ENCODE data around the gene HNF4A. TPM values are rescaled to one million over a fixed set of nuclear protein-coding genes. Genes with fewer than 3 reads are reported as not detected.

HNF4A gene
- polyA plus RNA-seq, 1 donor from 2014 or later, result not detected

DNA sequence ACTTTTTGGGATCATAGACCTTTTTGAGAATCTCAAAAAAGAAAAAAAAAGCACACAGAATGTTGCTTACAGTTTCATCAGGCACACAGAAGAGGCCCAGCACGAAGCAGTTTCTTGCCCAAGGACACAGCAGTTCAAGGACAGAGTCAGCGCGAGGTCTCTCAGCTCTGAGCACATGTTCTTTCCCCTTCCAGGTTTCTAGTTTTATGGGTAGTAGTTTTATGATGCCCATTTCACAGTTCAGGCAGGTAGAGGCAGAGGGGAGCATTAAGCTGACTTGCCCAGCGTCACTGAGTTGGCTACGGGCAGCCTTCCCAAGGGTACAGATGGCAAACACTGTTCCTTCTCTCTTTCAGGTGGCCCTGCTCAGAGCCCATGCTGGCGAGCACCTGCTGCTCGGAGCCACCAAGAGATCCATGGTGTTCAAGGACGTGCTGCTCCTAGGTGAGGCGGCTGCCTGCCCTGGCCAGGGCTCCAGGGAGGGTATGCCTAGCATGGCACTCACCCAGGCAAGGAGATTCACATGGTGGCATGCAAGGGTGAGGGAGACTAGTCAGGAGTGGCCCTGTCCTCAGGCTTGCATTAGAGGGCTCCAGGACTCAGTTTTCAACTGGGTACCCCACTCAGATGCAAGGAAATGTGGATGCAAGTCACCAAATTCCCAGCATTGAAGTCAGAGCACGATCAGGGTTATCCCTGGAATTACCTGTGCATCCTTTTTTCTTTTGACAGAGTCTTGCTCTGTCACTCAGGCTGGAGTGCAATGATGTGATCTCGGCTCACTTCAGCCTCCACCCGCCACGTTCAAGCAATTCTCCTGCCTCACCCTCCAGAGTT, 62.8 kb downstream of the HNF4A start:
- no peak overlapping the region for H3K4me3 ChIP-seq (ENCODE audit: low read length)
- no peaks in the 10 kb centered on the region for H3K36me3 ChIP-seq (ENCODE audit: insufficient read depth, low read length)
- no peak overlapping the region for H3K9ac ChIP-seq (ENCODE audit: low read length)
- H3F3A ChIP-seq (ENCODE audit: insufficient read depth, low read length, poor library complexity, severe bottlenecking), result no peaks in the 10 kb centered on the region
- H3K79me2 ChIP-seq (replicated peaks; ENCODE audit: insufficient read depth, low read length), result no peaks in the 10 kb centered on the region
- no peaks in the 10 kb centered on the region for H3K27me3 ChIP-seq (ENCODE audit: insufficient read depth, low read depth, low read length)
- TF ChIP-seq SMC3 (conservative IDR thresholded peaks at IDR 0.05; ENCODE audit: poor library complexity) (no peak), EZH2 (IDR thresholded peaks at IDR 0.05; ENCODE audit: borderline replicate concordance, insufficient read depth, low read length, poor library complexity, severe bottlenecking) (no peak)
- H3K4me2 ChIP-seq (ENCODE audit: low read length), result no peak overlapping the region
- no peaks in the 10 kb centered on the region for H3K9me2 ChIP-seq (ENCODE audit: insufficient read depth, low read length)
- no peak overlapping the region for H3K27ac ChIP-seq (ENCODE audit: low read length)
- no peaks in the 10 kb centered on the region for H3K9me3 ChIP-seq (ENCODE audit: low read length)
- H4K20me1 ChIP-seq (ENCODE audit: insufficient read depth), result no peaks in the 10 kb centered on the region
- no peak overlapping the region for H2AFZ ChIP-seq (ENCODE audit: low read depth, low read length)

DNA sequence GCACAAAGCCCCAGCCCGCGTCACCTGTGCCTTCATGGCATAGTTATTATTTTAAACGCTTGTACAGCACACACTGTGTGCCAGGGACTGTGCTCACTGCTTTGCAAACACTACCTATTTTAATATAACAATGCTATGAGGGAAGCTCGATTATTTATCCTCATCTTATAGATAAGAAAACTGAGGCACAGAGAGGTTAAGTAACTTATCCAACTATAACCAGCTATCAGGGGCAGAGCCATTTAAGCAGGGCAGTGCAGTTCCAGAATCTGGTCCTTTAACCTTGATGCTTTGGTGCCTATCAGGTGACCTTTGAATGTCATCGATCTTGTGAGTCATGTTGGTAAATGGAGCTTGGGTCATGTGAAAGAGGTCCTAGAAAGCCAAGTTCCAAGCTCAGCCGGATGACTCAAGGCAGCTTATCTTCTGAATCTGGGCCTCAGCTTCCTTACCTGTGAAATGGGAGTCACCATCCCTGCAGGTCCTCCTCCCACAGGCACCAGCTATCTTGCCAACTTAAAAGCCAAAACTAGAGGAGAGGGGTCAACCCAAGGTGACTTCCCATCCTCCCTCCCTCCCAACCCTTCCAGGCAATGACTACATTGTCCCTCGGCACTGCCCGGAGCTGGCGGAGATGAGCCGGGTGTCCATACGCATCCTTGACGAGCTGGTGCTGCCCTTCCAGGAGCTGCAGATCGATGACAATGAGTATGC, 63.8 kb downstream of the HNF4A start:
- no peaks in the 10 kb centered on the region for H3K27me3 ChIP-seq (ENCODE audit: insufficient read depth, low read depth, low read length)
- no peaks in the 10 kb centered on the region for H3K9me3 ChIP-seq (ENCODE audit: low read length)
- TF ChIP-seq RAD21 (conservative IDR thresholded peaks at IDR 0.05) (no peak), MXI1 (conservative IDR thresholded peaks at IDR 0.05; ENCODE audit: poor library complexity, severe bottlenecking) (no peak), EP300 (conservative IDR thresholded peaks at IDR 0.05; ENCODE audit: poor library complexity, severe bottlenecking) (no peak), EZH2 (IDR thresholded peaks at IDR 0.05; ENCODE audit: borderline replicate concordance, insufficient read depth, low read length, poor library complexity, severe bottlenecking) (no peak), TAF1 (IDR thresholded peaks at IDR 0.05; ENCODE audit: low read depth) (no peak), SMC3 (conservative IDR thresholded peaks at IDR 0.05; ENCODE audit: poor library complexity) (no peak), POLR2AphosphoS5 (IDR thresholded peaks at IDR 0.05) (no peak)
- TF ChIP-seq, protein P1, sequence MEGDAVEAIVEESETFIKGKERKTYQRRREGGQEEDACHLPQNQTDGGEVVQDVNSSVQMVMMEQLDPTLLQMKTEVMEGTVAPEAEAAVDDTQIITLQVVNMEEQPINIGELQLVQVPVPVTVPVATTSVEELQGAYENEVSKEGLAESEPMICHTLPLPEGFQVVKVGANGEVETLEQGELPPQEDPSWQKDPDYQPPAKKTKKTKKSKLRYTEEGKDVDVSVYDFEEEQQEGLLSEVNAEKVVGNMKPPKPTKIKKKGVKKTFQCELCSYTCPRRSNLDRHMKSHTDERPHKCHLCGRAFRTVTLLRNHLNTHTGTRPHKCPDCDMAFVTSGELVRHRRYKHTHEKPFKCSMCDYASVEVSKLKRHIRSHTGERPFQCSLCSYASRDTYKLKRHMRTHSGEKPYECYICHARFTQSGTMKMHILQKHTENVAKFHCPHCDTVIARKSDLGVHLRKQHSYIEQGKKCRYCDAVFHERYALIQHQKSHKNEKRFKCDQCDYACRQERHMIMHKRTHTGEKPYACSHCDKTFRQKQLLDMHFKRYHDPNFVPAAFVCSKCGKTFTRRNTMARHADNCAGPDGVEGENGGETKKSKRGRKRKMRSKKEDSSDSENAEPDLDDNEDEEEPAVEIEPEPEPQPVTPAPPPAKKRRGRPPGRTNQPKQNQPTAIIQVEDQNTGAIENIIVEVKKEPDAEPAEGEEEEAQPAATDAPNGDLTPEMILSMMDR (IDR thresholded peaks at IDR 0.05; ENCODE audit: poor library complexity, severe bottlenecking), result no peak
- TF ChIP-seq, protein P2, sequence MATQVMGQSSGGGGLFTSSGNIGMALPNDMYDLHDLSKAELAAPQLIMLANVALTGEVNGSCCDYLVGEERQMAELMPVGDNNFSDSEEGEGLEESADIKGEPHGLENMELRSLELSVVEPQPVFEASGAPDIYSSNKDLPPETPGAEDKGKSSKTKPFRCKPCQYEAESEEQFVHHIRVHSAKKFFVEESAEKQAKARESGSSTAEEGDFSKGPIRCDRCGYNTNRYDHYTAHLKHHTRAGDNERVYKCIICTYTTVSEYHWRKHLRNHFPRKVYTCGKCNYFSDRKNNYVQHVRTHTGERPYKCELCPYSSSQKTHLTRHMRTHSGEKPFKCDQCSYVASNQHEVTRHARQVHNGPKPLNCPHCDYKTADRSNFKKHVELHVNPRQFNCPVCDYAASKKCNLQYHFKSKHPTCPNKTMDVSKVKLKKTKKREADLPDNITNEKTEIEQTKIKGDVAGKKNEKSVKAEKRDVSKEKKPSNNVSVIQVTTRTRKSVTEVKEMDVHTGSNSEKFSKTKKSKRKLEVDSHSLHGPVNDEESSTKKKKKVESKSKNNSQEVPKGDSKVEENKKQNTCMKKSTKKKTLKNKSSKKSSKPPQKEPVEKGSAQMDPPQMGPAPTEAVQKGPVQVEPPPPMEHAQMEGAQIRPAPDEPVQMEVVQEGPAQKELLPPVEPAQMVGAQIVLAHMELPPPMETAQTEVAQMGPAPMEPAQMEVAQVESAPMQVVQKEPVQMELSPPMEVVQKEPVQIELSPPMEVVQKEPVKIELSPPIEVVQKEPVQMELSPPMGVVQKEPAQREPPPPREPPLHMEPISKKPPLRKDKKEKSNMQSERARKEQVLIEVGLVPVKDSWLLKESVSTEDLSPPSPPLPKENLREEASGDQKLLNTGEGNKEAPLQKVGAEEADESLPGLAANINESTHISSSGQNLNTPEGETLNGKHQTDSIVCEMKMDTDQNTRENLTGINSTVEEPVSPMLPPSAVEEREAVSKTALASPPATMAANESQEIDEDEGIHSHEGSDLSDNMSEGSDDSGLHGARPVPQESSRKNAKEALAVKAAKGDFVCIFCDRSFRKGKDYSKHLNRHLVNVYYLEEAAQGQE (IDR thresholded peaks at IDR 0.05; ENCODE audit: borderline replicate concordance), result no peak
- H3K4me3 ChIP-seq (ENCODE audit: low read length), result no peak overlapping the region
- no peaks in the 10 kb centered on the region for H3K36me3 ChIP-seq (ENCODE audit: insufficient read depth, low read length)
- no peaks in the 10 kb centered on the region for H3K79me2 ChIP-seq (replicated peaks; ENCODE audit: insufficient read depth, low read length)
- H2AFZ ChIP-seq (ENCODE audit: low read depth, low read length), result no peak overlapping the region
- no peak overlapping the region for H3K9ac ChIP-seq (ENCODE audit: low read length)
- no peaks in the 10 kb centered on the region for H4K20me1 ChIP-seq (ENCODE audit: insufficient read depth)
- H3K4me2 ChIP-seq (ENCODE audit: low read length), result no peak overlapping the region
- no peak overlapping the region for H3K27ac ChIP-seq (ENCODE audit: low read length)
- H3K9me2 ChIP-seq (ENCODE audit: insufficient read depth, low read length), result no peaks in the 10 kb centered on the region
- no peaks in the 10 kb centered on the region for H3F3A ChIP-seq (ENCODE audit: insufficient read depth, low read length, poor library complexity, severe bottlenecking)
